KMS-11 (cell line): ENCODE results near the gene SURF1.
A peak's percentile ranks its signal among the peaks of the same experiment; 100 is the strongest.
"Not testable (repeated sequence)": the region's sequence is repeated elsewhere in the genome, so short reads cannot be mapped to it uniquely, and the experiment has no call there.

Experiments
- H2AFZ ChIP-seq: fragments of 200-600 bp; sonication (generic); 2 replicates; pipeline ENCODE4 v1.6.1; 2016; ENCODE audit warnings: antibody characterized with exemption, mixed run types, low read depth
- H3K27ac ChIP-seq: fragments of 200-600 bp; sonication (generic); 2 replicates; pipeline ENCODE4 v1.6.1; 2016; ENCODE audit warnings: mild to moderate bottlenecking, mixed run types
- H3K27me3 ChIP-seq: fragments of 200-600 bp; sonication (generic); 2 replicates; pipeline ENCODE4 v1.6.1; 2017; ENCODE audit warnings: mild to moderate bottlenecking, low read depth, mixed run types, moderate library complexity; ENCODE audit not compliant: insufficient read depth
- H3K36me3 ChIP-seq: fragments of 200-600 bp; sonication (generic); 2 replicates; pipeline ENCODE4 v1.6.1; 2017; ENCODE audit warnings: mild to moderate bottlenecking, mixed run types; ENCODE audit not compliant: insufficient read depth
- H3K4me1 ChIP-seq: fragments of 200-600 bp; sonication (generic); 2 replicates; pipeline ENCODE4 v1.6.1; 2016; ENCODE audit warnings: mild to moderate bottlenecking, low read depth, mixed run types; ENCODE audit not compliant: poor library complexity, severe bottlenecking
- H3K4me2 ChIP-seq: fragments of 200-600 bp; sonication (generic); 2 replicates; pipeline ENCODE4 v1.7.0; 2016; ENCODE audit warnings: mild to moderate bottlenecking, mixed run types
- H3K4me3 ChIP-seq: fragments of 200-600 bp; sonication (generic); IDR thresholded peaks from 2 replicates; pipeline ENCODE4 v1.6.1; 2017; ENCODE audit warnings: low read depth, low read length, mixed read lengths; ENCODE audit not compliant: insufficient read depth
- H3K79me2 ChIP-seq: fragments of 200-600 bp; sonication (generic); 2 replicates; pipeline ENCODE4 v1.6.1; 2016; ENCODE audit warnings: low read depth, mixed run types; ENCODE audit not compliant: insufficient read depth
- H3K9ac ChIP-seq: fragments of 200-600 bp; sonication (generic); 2 replicates; pipeline ENCODE4 v1.6.1; 2016; ENCODE audit warnings: mild to moderate bottlenecking, mixed run types
- H4K20me1 ChIP-seq: fragments of 200-600 bp; sonication (generic); 2 replicates; pipeline ENCODE4 v1.6.1; 2016; ENCODE audit warnings: mild to moderate bottlenecking, mixed run types; ENCODE audit not compliant: insufficient read depth
- TF ChIP-seq, protein P1 (sequence below): fragments of 200-600 bp; sonication (generic); conservative IDR thresholded peaks from 2 replicates; pipeline ENCODE4 v1.6.1; 2017; ENCODE audit warnings: low read depth, mild to moderate bottlenecking, antibody characterized with exemption, low read length, moderate library complexity, mixed read lengths

Gene SURF1

DNA sequence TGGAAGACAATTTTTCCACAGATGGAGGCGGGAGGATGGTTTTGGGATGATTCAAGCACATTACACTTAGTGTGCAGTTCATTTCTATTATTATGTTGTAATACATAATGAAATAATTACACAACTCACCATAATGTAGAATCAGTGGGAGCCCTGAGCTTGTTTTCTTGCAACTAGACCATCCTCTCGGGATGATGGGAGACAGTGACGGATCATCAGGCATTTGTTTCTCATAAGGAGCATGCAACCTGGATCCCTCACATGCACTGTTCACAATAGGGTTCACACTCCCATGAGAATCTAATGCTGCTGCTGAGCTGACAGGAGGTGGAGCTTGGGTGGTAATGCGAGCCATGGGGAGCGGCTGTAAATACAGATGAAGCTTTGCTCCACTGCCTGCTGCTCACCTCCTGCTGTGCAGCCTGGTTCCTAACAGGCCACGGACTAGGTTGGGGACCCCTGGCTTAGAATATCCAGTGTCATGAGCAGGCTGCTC is 21.5 kb upstream of the SURF1 start:
- Histone ChIP-seq H2AFZ (no peak overlapping the region), H3K4me2 (no peak overlapping the region), H3K4me3 (no peak overlapping the region), H3K27me3 (no peaks in the 10 kb centered on the region; the same call in 1 of the 2 replicates), H3K27ac (no peak overlapping the region), H3K36me3 (no peaks in the 10 kb centered on the region), H3K4me1 (peaks cover 10% of the 10 kb centered on the region), H3K79me2 (peaks cover 29% of the 10 kb centered on the region), H3K9ac (no peak overlapping the region), H4K20me1 (no peaks in the 10 kb centered on the region)
- TF ChIP-seq, protein P1, sequence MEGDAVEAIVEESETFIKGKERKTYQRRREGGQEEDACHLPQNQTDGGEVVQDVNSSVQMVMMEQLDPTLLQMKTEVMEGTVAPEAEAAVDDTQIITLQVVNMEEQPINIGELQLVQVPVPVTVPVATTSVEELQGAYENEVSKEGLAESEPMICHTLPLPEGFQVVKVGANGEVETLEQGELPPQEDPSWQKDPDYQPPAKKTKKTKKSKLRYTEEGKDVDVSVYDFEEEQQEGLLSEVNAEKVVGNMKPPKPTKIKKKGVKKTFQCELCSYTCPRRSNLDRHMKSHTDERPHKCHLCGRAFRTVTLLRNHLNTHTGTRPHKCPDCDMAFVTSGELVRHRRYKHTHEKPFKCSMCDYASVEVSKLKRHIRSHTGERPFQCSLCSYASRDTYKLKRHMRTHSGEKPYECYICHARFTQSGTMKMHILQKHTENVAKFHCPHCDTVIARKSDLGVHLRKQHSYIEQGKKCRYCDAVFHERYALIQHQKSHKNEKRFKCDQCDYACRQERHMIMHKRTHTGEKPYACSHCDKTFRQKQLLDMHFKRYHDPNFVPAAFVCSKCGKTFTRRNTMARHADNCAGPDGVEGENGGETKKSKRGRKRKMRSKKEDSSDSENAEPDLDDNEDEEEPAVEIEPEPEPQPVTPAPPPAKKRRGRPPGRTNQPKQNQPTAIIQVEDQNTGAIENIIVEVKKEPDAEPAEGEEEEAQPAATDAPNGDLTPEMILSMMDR: no peak

GRCh38 chr9:133377280-133377679 is 21.0 kb upstream of the SURF1 start:
- Histone ChIP-seq H3K4me1 (peaks cover 10% of the 10 kb centered on the region), H3K79me2 (peaks cover 34% of the 10 kb centered on the region)
- H3K27me3 ChIP-seq, H3K4me2 ChIP-seq, H3K36me3 ChIP-seq, H3K4me3 ChIP-seq, H2AFZ ChIP-seq, H3K27ac ChIP-seq, H4K20me1 ChIP-seq, H3K9ac ChIP-seq: not testable (repeated sequence)

DNA sequence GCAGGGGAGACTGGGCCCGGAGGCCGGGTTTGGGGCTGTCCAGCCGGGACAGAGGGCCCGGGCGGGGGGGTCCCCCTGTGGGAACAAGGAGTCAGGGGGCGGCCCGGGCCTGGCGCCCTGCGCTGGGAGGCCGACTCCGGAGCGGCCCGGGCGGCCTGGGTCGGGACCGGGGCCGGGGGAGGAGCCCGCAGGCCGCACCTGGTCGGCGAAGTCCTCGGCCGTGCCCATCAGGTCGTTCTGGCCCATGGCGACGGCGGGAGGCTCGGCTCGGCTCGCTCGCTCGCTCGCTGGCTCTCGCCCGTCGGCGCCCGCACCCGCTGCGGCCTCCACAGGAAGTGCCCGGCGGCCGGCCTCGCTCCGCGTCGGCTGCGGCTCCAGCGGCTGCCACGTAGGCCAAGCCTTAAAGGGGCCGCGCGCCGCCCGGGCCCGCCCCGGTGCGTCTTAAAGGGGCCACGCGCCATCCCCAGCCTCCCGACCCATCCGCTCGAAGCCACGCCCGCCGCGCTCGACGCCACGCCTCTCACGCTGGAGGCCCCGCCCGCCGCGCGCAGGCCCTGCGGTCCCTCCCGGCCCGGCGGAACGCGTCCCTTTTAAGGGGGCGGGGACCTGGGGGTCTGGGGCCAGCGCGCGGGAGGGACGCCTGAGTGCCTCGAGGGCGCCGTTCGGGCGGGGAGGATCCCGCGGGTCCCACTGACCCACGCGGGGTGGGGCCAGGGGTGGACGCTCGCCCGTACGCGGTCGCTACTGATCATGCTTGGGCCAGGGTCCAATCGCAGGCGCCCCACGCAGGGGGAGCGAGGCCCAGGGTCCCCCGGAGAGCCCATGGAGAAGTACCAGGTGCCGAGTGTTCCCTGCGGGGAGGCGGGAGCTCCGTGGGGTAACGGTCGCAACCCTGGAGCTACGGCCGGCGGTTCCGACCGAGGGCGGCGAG is 19.7 kb upstream of the SURF1 start, which contains the start of the genes STKLD1 and SURF4:
Gene STKLD1 (plus strand): TSS at position 643 of the 931 bp plus-strand sequence. CDS start 108 bp downstream, at position 751.
Gene SURF4 (minus strand): TSS at position 337 of the 931 bp plus-strand sequence. CDS start 91 bp downstream, at position 246.
- Histone ChIP-seq H3K4me3 (no peak within 1 kb of the TSS), H3K9ac (peak within 1 kb of the TSS; percentile 86), H3K27ac (peak within 1 kb of the TSS; percentile 76), H3K4me2 (peak within 1 kb of the TSS; percentile 95), H3K27me3 (no peaks in the 10 kb centered on the region; the same call in 1 of the 2 replicates), H3K4me1 (peaks cover 10% of the 10 kb centered on the region), H4K20me1 (no peaks in the 10 kb centered on the region), H3K36me3 (no peaks in the 10 kb centered on the region), H2AFZ (peak within 1 kb of the TSS; percentile 66), H3K79me2 (peaks cover 47% of the 10 kb centered on the region)
- TF ChIP-seq, protein P1: no peak

GRCh38 chr9:133375116-133375723 is 18.9 kb upstream of the SURF1 start:
- no peaks in the 10 kb centered on the region for H3K36me3 ChIP-seq
- peak overlapping the region; percentile 86 for H3K9ac ChIP-seq
- H3K4me1 ChIP-seq: peaks cover 10% of the 10 kb centered on the region
- TF ChIP-seq, protein P1: no peak
- H3K79me2 ChIP-seq: peaks cover 55% of the 10 kb centered on the region
- peak overlapping the region; percentile 10 for H2AFZ ChIP-seq
- no peaks in the 10 kb centered on the region; the same call in 1 of the 2 replicates for H3K27me3 ChIP-seq
- peak overlapping the region; percentile 76 for H3K27ac ChIP-seq
- H4K20me1 ChIP-seq: no peaks in the 10 kb centered on the region
- H3K4me3 ChIP-seq: no peak overlapping the region
- peak overlapping the region; percentile 95 for H3K4me2 ChIP-seq
